Measurements from ENCODE around the gene UROC1. TPM values are rescaled to one million over a fixed set of nuclear protein-coding genes. Genes with fewer than 3 reads are reported as not detected.

The UROC1 gene
- total and polyA plus RNA-seq, 8 donors = not detected

GRCh38 chr3:126441256-126441880 lies 76.2 kb downstream of the UROC1 start:
- DNase-seq = peak in 1 of 2 donors; percentile 17
- Histone ChIP-seq H3K27me3 (no peaks in the 10 kb centered on the region), H3K36me3 (peaks cover 32 to 68% (median 64%) of the 10 kb centered on the region in 4 donors), H3K27ac (no peak overlapping the region), H3K9me3 (no peaks in the 10 kb centered on the region), H3K4me3 (no peak overlapping the region), H3K4me1 (peaks cover 0 to 8% (median 0%) of the 10 kb centered on the region in 4 donors)
- intact Hi-C loops (cut with DNase I; ENCODE audit: low total_unique reads) = no loop called here
- TF ChIP-seq EP300 (IDR thresholded peaks at IDR 0.05) (no peak), POLR2AphosphoS5 (IDR thresholded peaks at IDR 0.05) (no peak), POLR2A (IDR thresholded peaks at IDR 0.05) (no peak)
- TF ChIP-seq, protein P1, sequence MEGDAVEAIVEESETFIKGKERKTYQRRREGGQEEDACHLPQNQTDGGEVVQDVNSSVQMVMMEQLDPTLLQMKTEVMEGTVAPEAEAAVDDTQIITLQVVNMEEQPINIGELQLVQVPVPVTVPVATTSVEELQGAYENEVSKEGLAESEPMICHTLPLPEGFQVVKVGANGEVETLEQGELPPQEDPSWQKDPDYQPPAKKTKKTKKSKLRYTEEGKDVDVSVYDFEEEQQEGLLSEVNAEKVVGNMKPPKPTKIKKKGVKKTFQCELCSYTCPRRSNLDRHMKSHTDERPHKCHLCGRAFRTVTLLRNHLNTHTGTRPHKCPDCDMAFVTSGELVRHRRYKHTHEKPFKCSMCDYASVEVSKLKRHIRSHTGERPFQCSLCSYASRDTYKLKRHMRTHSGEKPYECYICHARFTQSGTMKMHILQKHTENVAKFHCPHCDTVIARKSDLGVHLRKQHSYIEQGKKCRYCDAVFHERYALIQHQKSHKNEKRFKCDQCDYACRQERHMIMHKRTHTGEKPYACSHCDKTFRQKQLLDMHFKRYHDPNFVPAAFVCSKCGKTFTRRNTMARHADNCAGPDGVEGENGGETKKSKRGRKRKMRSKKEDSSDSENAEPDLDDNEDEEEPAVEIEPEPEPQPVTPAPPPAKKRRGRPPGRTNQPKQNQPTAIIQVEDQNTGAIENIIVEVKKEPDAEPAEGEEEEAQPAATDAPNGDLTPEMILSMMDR (IDR thresholded peaks at IDR 0.05) = no peak
- WGBS, 5 donors = 92 to 95% (median 94%) methylated on average over 18 to 20 of the region's 20 CpGs

DNA sequence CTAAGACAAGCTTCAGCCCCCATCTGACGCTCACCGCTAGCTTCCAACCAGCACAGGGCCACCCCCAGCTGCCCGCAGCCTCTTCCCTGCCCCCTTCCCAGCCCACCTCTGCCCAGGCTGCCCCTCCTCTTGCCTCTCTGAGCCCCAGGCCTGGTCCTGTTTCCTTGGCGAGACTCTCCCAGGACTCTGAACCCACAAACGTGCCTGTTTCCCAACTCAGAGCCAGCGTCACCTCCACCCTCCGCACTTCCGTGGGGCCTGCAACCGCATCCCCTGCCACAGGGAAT lies 76.9 kb downstream of the UROC1 start:
- no peak overlapping the region for H3K27ac ChIP-seq
- peak in 1 of 2 donors; percentile 18 for DNase-seq
- peaks cover 36 to 73% (median 69%) of the 10 kb centered on the region in 4 donors for H3K36me3 ChIP-seq
- intact Hi-C loops (cut with DNase I; ENCODE audit: low total_unique reads) = no loop called here
- 92 to 97% (median 96%) methylated on average over 9 of the region's 9 CpGs for WGBS, 5 donors
- no peak overlapping the region for H3K4me3 ChIP-seq
- peaks cover 0 to 2% (median 0%) of the 10 kb centered on the region in 4 donors for H3K4me1 ChIP-seq
- no peaks in the 10 kb centered on the region for H3K9me3 ChIP-seq
- TF ChIP-seq POLR2AphosphoS5 (IDR thresholded peaks at IDR 0.05) = no peak
- TF ChIP-seq, protein P1 (IDR thresholded peaks at IDR 0.05) = no peak
- no peak for TF ChIP-seq EP300 (IDR thresholded peaks at IDR 0.05)
- H3K27me3 ChIP-seq = no peaks in the 10 kb centered on the region

- WGBS, 5 donors = 85 to 98% (median 88%) methylated on average over 11 to 12 of the region's 12 CpGs
Measured at GRCh38 chr3:126439968-126440708, 77.4 kb downstream of the UROC1 start.

GRCh38 chr3:126439346-126439967 lies 78.1 kb downstream of the UROC1 start:
- TF ChIP-seq POLR2AphosphoS5 (IDR thresholded peaks at IDR 0.05) (no peak), EP300 (IDR thresholded peaks at IDR 0.05) (no peak), POLR2A (IDR thresholded peaks at IDR 0.05) (no peak)
- TF ChIP-seq, protein P1 (IDR thresholded peaks at IDR 0.05) = no peak
- DNase-seq = peak in 1 of 2 donors; percentile 14
- WGBS, 5 donors = 87 to 95% (median 89%) methylated on average over 15 of the region's 15 CpGs

More at GRCh38 chr3:126439968-126440708, 77.4 kb downstream of the UROC1 start:
- TF ChIP-seq POLR2AphosphoS5 (IDR thresholded peaks at IDR 0.05) (no peak), EP300 (IDR thresholded peaks at IDR 0.05) (no peak), POLR2A (IDR thresholded peaks at IDR 0.05) (no peak)
- TF ChIP-seq, protein P1 (IDR thresholded peaks at IDR 0.05) = no peak
- no peaks in the 10 kb centered on the region for H3K4me1 ChIP-seq
- H3K27me3 ChIP-seq = no peaks in the 10 kb centered on the region
- intact Hi-C loops (cut with DNase I; ENCODE audit: low total_unique reads) = no loop called here
- peak in 1 of 2 donors; percentile 2 for DNase-seq
- no peaks in the 10 kb centered on the region for H3K9me3 ChIP-seq
- H3K4me3 ChIP-seq = no peak overlapping the region
- H3K36me3 ChIP-seq = peaks cover 36 to 73% (median 70%) of the 10 kb centered on the region in 4 donors
- no peak overlapping the region for H3K27ac ChIP-seq

More at GRCh38 chr3:126439346-126439967, 78.1 kb downstream of the UROC1 start:
- Histone ChIP-seq H3K27me3 (no peaks in the 10 kb centered on the region), H3K27ac (no peak overlapping the region), H3K4me3 (no peak overlapping the region), H3K36me3 (peaks cover 36 to 79% (median 76%) of the 10 kb centered on the region in 4 donors), H3K9me3 (no peaks in the 10 kb centered on the region), H3K4me1 (no peaks in the 10 kb centered on the region)
- intact Hi-C loops (cut with DNase I; ENCODE audit: low total_unique reads) = no loop called here

Data from stomach (tissue), 9 donors.